Measurements from ENCODE around the gene TIMM23. TPM values are rescaled to one million over a fixed set of nuclear protein-coding genes. Genes with fewer than 3 reads are reported as not detected.

TIMM23 gene, protein sequence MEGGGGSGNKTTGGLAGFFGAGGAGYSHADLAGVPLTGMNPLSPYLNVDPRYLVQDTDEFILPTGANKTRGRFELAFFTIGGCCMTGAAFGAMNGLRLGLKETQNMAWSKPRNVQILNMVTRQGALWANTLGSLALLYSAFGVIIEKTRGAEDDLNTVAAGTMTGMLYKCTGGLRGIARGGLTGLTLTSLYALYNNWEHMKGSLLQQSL
- total RNA-seq = 58.7 and 83.0 TPM in 2 replicates

DNA sequence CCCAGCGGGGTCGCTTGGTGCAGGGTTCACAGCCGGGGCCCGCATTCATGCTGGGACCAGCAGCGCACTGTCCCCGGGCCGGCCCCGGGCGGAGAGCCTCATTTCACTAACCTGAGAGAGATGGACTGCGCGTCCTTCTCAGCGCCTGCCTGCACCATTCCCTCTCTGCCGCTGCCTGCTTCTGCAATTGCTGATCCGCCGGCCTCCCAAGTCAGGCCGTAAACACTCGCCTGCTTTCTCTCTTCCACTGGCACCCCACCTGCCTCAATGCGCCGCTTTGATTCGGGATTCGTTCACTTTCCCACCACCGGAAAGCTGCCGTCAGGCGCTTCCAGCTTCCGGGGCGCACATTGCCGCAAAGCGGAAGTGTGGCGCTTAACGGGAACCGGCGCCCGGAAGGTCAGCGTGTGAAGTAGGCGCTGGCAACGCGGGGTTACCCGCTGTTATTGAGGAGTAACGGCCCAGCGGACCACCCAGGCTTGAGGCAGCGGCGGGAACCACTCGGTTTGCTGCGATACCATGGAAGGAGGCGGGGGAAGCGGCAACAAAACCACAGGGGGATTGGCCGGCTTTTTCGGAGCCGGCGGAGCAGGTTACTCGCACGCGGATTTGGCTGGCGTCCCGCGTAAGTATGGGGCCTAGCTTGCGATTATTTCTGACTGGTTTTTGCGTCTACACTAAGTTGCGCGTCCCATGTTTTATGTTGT is at the start of gene TIMM23:
Gene TIMM23 (plus strand): TSS at position 384 of the 707 bp plus-strand sequence. CDS start 136 bp downstream, at position 520.

DNA sequence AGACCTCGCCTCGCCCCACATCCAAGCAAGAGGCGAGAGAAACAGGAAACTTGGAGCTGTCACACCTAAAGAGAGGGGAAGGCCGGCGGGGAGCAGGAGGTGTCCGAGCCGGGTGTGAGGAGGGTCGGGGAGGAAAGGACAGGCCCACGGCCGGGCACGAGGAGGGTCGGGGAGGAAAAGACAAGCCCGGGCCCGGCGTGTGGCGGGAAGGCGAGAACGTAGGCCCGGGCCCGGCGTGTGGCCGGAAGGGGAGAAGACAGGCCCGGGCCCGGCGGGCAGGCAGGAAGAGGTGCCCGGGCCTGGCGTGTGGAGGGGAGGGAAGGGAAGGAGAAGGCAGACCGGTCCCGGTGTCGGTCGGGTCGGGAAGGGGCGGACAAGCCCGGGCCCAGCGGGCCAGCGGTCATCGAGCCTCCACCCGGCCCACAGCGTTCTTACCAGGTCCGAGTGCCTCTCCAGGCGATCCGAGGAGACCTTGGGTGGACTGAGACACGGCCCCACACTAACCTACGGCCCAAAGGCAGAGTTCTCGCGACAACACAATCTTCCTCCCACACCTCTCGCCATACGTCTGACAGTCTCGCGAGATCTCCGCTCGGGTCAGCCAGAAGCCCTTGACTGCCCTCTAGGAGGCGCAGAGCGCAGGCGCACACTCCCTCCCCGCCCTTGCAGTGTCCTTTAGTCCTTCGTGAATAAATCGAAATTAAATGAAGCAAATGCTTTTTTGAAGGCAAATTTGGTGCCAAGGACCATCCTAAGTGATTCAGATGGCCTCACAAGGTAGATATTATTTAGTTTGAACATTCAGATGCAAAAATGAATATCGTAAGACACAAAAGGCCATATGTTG is 58.0 kb downstream of the TIMM23 start, which contains the start of gene NCOA4:
Gene NCOA4 (minus strand): TSS at position 533 of the 847 bp plus-strand sequence. CDS start 13,943 bp downstream, outside the sequence.

DNA sequence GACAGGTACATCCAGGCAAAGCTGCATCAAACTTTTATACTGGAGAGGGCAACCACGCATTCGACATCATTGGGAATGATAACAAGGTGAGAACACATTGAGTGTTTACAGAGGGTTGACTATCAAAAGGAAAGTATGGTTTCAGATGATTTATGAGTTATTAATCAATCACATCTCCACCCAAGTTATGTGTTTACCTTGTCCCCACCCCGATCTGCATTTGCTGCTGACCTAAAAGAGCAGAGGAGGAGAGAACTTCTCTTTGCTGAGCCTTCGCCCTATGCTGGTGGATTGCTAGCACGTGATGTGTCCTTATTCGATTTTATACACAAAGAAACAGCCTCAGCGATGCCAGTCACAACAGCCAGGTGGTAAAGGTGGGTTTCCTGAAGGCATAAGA is 74.0 kb downstream of the TIMM23 start, which contains the start of gene MSMB:
Gene MSMB (minus strand): TSS at position 9 of the 400 bp plus-strand sequence. CDS start 32 bp downstream, outside the sequence.

Other genes starting within 250 kb of the TIMM23 start
- 24.5 and 28.9 TPM in 2 replicates for gene WASHC2C, start 245.2 kb upstream of the TIMM23 start, total RNA-seq
- gene AGAP4, start 125.0 kb upstream of the TIMM23 start, total RNA-seq = 1.6 and 2.7 TPM in 2 replicates
- gene NCOA4, start 58.1 kb downstream of the TIMM23 start, total RNA-seq = 101 and 109 TPM in 2 replicates
- gene MSMB, start 73.8 kb downstream of the TIMM23 start, total RNA-seq = not detected in 2 replicates